Vagina (tissue), 2 donors: Measurements from ENCODE around the gene DNAH8.

Experiments used
- CTCF ChIP-seq, 3 experiments: fragments of 450-650 bp in 2 of 3; fragments of 200-600 bp in 1 of 3; sonication (generic) in 1 of 3; IDR thresholded peaks; one replicate each; pipeline ENCODE4 v1.5.1; 2017 to 2019; ENCODE audit warnings: antibody characterized with exemption in 3 of 3, mild to moderate bottlenecking in 2 of 3, moderate library complexity in 2 of 3
- POLR2A ChIP-seq, 2 donors: fragments of 450-650 bp; IDR thresholded peaks; one replicate each; pipeline ENCODE4 v1.6.1; 2017; ENCODE audit warnings: antibody characterized with exemption in 2 of 2, mild to moderate bottlenecking in 2 of 2, moderate library complexity in 2 of 2
- POLR2AphosphoS5 ChIP-seq, 2 donors: sonication (generic); formaldehyde crosslinking; IDR thresholded peaks; one replicate each; pipeline ENCODE4 v1.9.0; 2017; ENCODE audit warnings: antibody characterized with exemption in 2 of 2, mild to moderate bottlenecking in 2 of 2, low read depth in 1 of 2; ENCODE audit not compliant: insufficient read depth in 1 of 2

GRCh38 chr6:38990475-38990874 is 275.4 kb downstream of the DNAH8 start:
- TF ChIP-seq CTCF (IDR thresholded peaks at IDR 0.05) (no peak), POLR2A (IDR thresholded peaks at IDR 0.05) (no peak), POLR2AphosphoS5 (IDR thresholded peaks at IDR 0.05; ENCODE audit: insufficient read depth in 1 of 2, low read depth in 1 of 2) (no peak)
